Gastroesophageal sphincter (tissue), 4 donors: ENCODE results near the gene ZNF750. TPM values are rescaled to one million over a fixed set of nuclear protein-coding genes. Genes with fewer than 3 reads are reported as not detected.
"Not testable (repeated sequence)": the region's sequence is repeated elsewhere in the genome, so short reads cannot be mapped to it uniquely, and the experiment has no call there.

ENCODE experiments used
- ATAC-seq: fragments of 150-250 bp; one replicate; pipeline ENCODE4 v1.9.1; 2016; ENCODE audit warnings: mild to moderate bottlenecking, moderate library complexity
- H3K27ac ChIP-seq, 4 donors: fragments of 200-600 bp; sonication (generic) in 3 of 4; 1 replicate in 3 of 4; 2 replicates in 1 of 4; pipeline ENCODE4 v1.5.1; 2016 to 2019
- H3K27me3 ChIP-seq: fragments of 200-600 bp; sonication (generic); one replicate; pipeline ENCODE4 v1.5.1; 2019
- H3K36me3 ChIP-seq, 2 donors: fragments of 200-600 bp; sonication (generic); one replicate each; pipeline ENCODE4 v1.5.1; 2019; ENCODE audit warnings: control low read depth in 1 of 2
- H3K4me1 ChIP-seq, 3 donors: fragments of 200-600 bp; sonication (generic); 1 replicate in 2 of 3; 2 replicates in 1 of 3; pipeline ENCODE4 v1.5.1; 2016 to 2019; ENCODE audit warnings: control low read depth in 2 of 3
- H3K4me3 ChIP-seq, 2 donors: fragments of 200-600 bp; sonication (generic); one replicate each; pipeline ENCODE4 v1.5.1; 2019; ENCODE audit warnings: mild to moderate bottlenecking in 1 of 2, moderate library complexity in 1 of 2
- H3K9me3 ChIP-seq, 3 donors: fragments of 200-600 bp; sonication (generic); one replicate each; pipeline ENCODE4 v1.5.1; 2017 to 2019; ENCODE audit warnings: control low read depth in 2 of 3
- EP300 ChIP-seq: sonication (generic); formaldehyde crosslinking; IDR thresholded peaks from one replicate; pipeline ENCODE4 v1.6.1; 2017; ENCODE audit warnings: antibody characterized with exemption, mild to moderate bottlenecking
- POLR2A ChIP-seq, 2 donors: fragments of 450-650 bp; IDR thresholded peaks; one replicate each; pipeline ENCODE4 v1.6.1; 2017; ENCODE audit warnings: antibody characterized with exemption in 2 of 2, mild to moderate bottlenecking in 2 of 2, moderate library complexity in 1 of 2
- POLR2AphosphoS5 ChIP-seq: sonication (generic); formaldehyde crosslinking; IDR thresholded peaks from one replicate; pipeline ENCODE4 v1.6.1; 2017; ENCODE audit warnings: antibody characterized with exemption
- WGBS, 2 donors: methylation state at CpG; one replicate each; pipeline ENCODE4 v1.1.5; 2018; ENCODE audit warnings: low coverage in 1 of 2; 5-methylcytosine and 5-hydroxymethylcytosine counted together
- total RNA-seq, 4 donors: library from RNA; depleted of rRNA; stranded (reverse); fragments of >200 nt; gene quantifications; one replicate each; pipeline ENCODE4 v1.1.0, GENCODE V29; 2016
- TF ChIP-seq, protein P1 (sequence below), 4 experiments: fragments of 200-600 bp in 2 of 4; fragments of 450-650 bp in 2 of 4; sonication (generic) in 1 of 4; IDR thresholded peaks; one replicate each; pipeline ENCODE4 v1.5.1; 2017 to 2019; ENCODE audit warnings: antibody characterized with exemption in 4 of 4, mild to moderate bottlenecking in 2 of 4, moderate library complexity in 2 of 4

The ZNF750 gene
- total RNA-seq, 4 donors from 2014 or later = 0.46 to 1.6 (median 1.1) TPM; not detected in 1

DNA sequence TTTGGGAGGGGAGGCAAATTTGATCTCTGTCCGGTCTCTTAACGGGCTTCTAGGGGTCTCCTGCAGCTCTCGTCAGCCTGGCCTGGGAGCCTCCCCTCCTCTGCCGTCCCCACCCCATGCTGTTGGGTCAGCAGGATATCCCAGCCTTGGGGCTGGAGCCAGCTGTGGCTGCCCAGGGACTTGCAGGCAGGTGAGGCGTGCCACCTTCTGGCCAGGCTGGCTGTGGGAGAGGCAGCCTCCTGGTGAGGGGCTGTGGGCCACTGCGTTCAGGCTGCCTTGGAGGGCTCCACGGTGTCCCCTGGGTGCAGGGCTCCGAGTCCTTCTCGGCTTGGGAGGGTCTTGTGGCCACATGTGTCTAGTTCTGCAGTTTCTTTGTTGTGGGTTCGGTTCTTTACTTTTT, 53.4 kb downstream of the ZNF750 start:
- ATAC-seq = no peak
- H3K27me3 ChIP-seq = no peaks in the 10 kb centered on the region
- H3K27ac ChIP-seq = no peak overlapping the region
- 100% methylated on average over 1 of the region's 10 CpGs; no CpG with 5 or more reads in 1 of the 2 donors for WGBS, 2 donors
- peaks cover 0 to 53% of the 10 kb centered on the region in 2 donors for H3K36me3 ChIP-seq
- H3K4me1 ChIP-seq = peaks cover 0 to 10% (median 0%) of the 10 kb centered on the region in 3 donors
- no peak overlapping the region for H3K4me3 ChIP-seq
- no peaks in the 10 kb centered on the region for H3K9me3 ChIP-seq
- TF ChIP-seq EP300 = no peak
- no peak for TF ChIP-seq POLR2A (IDR thresholded peaks at IDR 0.05)
- TF ChIP-seq, protein P1, sequence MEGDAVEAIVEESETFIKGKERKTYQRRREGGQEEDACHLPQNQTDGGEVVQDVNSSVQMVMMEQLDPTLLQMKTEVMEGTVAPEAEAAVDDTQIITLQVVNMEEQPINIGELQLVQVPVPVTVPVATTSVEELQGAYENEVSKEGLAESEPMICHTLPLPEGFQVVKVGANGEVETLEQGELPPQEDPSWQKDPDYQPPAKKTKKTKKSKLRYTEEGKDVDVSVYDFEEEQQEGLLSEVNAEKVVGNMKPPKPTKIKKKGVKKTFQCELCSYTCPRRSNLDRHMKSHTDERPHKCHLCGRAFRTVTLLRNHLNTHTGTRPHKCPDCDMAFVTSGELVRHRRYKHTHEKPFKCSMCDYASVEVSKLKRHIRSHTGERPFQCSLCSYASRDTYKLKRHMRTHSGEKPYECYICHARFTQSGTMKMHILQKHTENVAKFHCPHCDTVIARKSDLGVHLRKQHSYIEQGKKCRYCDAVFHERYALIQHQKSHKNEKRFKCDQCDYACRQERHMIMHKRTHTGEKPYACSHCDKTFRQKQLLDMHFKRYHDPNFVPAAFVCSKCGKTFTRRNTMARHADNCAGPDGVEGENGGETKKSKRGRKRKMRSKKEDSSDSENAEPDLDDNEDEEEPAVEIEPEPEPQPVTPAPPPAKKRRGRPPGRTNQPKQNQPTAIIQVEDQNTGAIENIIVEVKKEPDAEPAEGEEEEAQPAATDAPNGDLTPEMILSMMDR (IDR thresholded peaks at IDR 0.05) = no peak
- TF ChIP-seq POLR2AphosphoS5 = no peak

DNA sequence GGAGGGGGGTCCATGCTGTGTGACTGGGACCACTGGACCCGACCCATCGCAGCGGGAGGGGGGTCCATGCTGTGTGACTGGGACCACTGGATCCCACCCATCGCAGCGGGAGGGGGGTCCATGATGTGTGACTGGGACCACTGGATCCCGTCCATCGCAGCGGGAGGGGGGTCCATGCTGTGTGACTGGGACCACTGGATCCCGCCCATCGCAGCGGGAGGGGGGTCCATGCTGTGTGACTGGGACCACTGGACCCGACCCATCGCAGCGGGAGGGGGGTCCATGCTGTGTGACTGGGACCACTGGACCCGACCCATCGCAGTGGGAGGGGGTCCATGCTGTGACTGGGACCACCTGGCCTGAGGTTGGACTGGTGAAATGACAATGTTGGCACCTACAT, 54.2 kb downstream of the ZNF750 start:
- not testable (repeated sequence) for ATAC-seq, H3K4me3 ChIP-seq, H3K9me3 ChIP-seq, H3K27me3 ChIP-seq, H3K27ac ChIP-seq
- peaks cover 0 to 53% of the 10 kb centered on the region in 2 donors for H3K36me3 ChIP-seq
- no CpG with 5 or more reads among the region's 16 CpGs for WGBS, 2 donors
- peaks cover 0 to 13% (median 0%) of the 10 kb centered on the region in 3 donors for H3K4me1 ChIP-seq

DNA sequence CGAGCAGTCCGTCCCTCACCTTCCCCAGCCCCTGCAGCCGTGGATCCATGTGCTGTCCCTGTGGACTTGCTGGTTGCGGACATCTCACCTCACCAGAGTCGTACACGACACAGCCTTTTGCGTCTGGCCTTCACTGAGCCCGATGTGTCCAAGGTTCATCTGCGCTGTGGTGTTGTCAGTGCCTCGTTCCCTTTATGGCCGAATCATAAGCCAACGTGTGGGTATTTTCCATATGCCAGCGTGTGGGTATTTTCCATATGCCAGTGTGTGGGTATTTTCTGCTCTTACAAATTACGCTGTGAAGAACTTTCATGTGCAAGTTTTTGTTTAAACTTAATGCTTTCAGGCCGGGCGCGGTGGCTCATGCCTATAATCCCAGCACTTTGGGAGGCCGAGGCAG, 56.3 kb downstream of the ZNF750 start:
- Histone ChIP-seq H3K27ac (no peak overlapping the region), H3K4me3 (no peak overlapping the region), H3K9me3 (no peaks in the 10 kb centered on the region), H3K4me1 (peaks cover 0 to 13% (median 0%) of the 10 kb centered on the region in 3 donors), H3K27me3 (no peaks in the 10 kb centered on the region), H3K36me3 (peaks cover 0 to 42% of the 10 kb centered on the region in 2 donors)
- 82 to 91% methylated on average over 11 to 12 of the region's 18 CpGs for WGBS, 2 donors
- TF ChIP-seq POLR2AphosphoS5 = no peak
- TF ChIP-seq, protein P1 (IDR thresholded peaks at IDR 0.05) = no peak
- TF ChIP-seq POLR2A (IDR thresholded peaks at IDR 0.05) = no peak
- ATAC-seq = no peak

DNA sequence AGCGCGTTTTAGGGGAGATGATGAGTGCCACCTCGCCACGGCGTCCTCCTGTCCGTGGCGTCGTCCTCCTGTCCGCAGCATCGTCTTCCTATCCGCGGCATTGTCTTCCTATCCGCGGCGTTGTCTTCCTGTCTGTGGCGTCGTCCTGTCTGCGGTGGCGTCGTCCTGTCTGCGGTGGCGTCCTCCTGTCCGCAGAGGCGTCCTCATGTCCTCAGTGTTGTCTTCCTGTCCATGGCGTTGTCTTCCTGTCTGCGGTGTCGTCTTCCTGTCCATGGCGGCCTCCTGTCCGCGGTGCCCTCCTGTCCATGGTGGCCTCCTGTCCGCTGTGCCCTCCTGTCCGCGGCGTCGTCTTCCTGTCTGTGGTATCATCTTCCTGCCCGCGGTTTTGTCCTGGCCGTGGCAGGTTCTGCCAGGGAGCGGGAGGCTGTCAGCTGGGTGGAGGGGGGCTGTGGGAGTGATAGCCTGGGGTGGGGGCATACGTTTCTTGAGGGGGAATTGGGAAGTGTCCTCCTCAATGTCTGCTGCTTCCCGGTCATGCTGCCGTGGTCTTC, 57.1 kb downstream of the ZNF750 start:
- Histone ChIP-seq H3K27ac (peak overlapping the region in 2 of 4 donors; percentile 1 to 32), H3K9me3 (no peaks in the 10 kb centered on the region), H3K4me3 (no peak overlapping the region), H3K27me3 (no peaks in the 10 kb centered on the region), H3K36me3 (peaks cover 0 to 39% of the 10 kb centered on the region in 2 donors), H3K4me1 (peaks cover 0 to 13% (median 0%) of the 10 kb centered on the region in 3 donors)
- WGBS, 2 donors = 84 to 88% methylated on average over 10 to 24 of the region's 42 CpGs
- TF ChIP-seq POLR2A (IDR thresholded peaks at IDR 0.05) (no peak), POLR2AphosphoS5 (no peak), EP300 (no peak)
- TF ChIP-seq, protein P1 (IDR thresholded peaks at IDR 0.05) = no peak
- ATAC-seq = no peak

DNA sequence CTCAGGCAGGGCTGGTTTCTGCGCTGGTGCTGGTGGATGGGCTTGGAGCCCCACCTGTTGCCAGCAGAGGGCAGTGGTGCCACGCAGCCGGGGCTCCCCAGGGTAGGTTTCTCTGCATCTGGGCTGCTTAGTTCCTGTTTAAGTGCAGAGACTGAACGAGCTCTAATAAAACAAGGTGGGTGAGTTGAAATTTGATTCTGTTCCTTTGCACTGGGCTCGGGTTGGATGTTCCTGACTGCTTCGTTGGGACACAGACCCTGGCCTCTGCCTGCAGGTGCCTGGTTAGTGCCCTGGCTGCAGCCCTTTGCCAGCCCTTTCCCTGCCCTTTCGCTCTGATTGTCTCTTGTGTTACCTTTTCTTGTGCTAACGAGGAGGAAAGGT, 57.9 kb downstream of the ZNF750 start:
- H3K4me1 ChIP-seq = peaks cover 0 to 13% (median 0%) of the 10 kb centered on the region in 3 donors
- peak overlapping the region in 2 of 4 donors; percentile 1 to 15 for H3K27ac ChIP-seq
- H3K36me3 ChIP-seq = peaks cover 0 to 39% of the 10 kb centered on the region in 2 donors
- H3K4me3 ChIP-seq = no peak overlapping the region
- WGBS, 2 donors = 0 to 33% methylated on average over 1 to 2 of the region's 8 CpGs
- H3K9me3 ChIP-seq = no peaks in the 10 kb centered on the region
- H3K27me3 ChIP-seq = no peaks in the 10 kb centered on the region
- TF ChIP-seq, protein P1 (IDR thresholded peaks at IDR 0.05) = peak in 3 of 4 experiments; percentile 86 to 94 (median 93)
- TF ChIP-seq POLR2A (IDR thresholded peaks at IDR 0.05) = no peak
- peak; percentile 92 for ATAC-seq
